HepG2 (cell line): ENCODE measurements around the gene BAG3. TPM values are rescaled to one million over a fixed set of nuclear protein-coding genes. Genes with fewer than 3 reads are reported as not detected.

Source experiments
- AGO2 ChIP-seq: fragments of 200-400 bp; formaldehyde crosslinking; optimal IDR thresholded peaks from 2 replicates; pipeline ENCODE3; 2017; ENCODE audit warnings: mild to moderate bottlenecking, low read depth, low read length, moderate library complexity
- AHDC1 ChIP-seq: sonication (generic); formaldehyde crosslinking; IDR thresholded peaks from 2 replicates; pipeline ENCODE4 v1.5.1; 2020; ENCODE audit warnings: mild to moderate bottlenecking, missing genetic modification reagents, borderline replicate concordance
- ATAD3A ChIP-seq: sonication (generic); formaldehyde crosslinking; IDR thresholded peaks from 2 replicates; pipeline ENCODE4 v1.4.0; 2020; ENCODE audit warnings: missing genetic modification reagents
- FLYWCH1 ChIP-seq: sonication (generic); formaldehyde crosslinking; IDR thresholded peaks from 2 replicates; pipeline ENCODE4 v1.8.1; 2023; ENCODE audit warnings: mild to moderate bottlenecking, missing genetic modification reagents
- FOXC1 ChIP-seq: sonication (generic); formaldehyde crosslinking; IDR thresholded peaks from 2 replicates; pipeline ENCODE4 v1.8.0; 2022; ENCODE audit warnings: mild to moderate bottlenecking, missing genetic modification reagents, borderline replicate concordance
- FOXK2 ChIP-seq: fragments of 450-650 bp; IDR thresholded peaks from 2 replicates; pipeline ENCODE4 v1.6.1; 2016
- HDAC2 ChIP-seq: sonication (generic); formaldehyde crosslinking; IDR thresholded peaks from 2 replicates; pipeline ENCODE4 v1.4.0; 2020; ENCODE audit warnings: missing genetic modification reagents
- IRX3 ChIP-seq: sonication (generic); formaldehyde crosslinking; IDR thresholded peaks from 2 replicates; pipeline ENCODE4 v1.8.1; 2023; ENCODE audit warnings: mild to moderate bottlenecking, low read depth, missing genetic modification reagents, borderline replicate concordance
- KAT8 ChIP-seq: IDR thresholded peaks from 2 replicates; pipeline ENCODE4 v1.6.1; 2016; ENCODE audit warnings: missing genetic modification reagents, missing compliant biosample characterization
- KDM5A ChIP-seq: fragments of 200-600 bp; sonication (generic); IDR thresholded peaks from 2 replicates; pipeline ENCODE4 v1.7.0; 2018; ENCODE audit warnings: antibody characterized with exemption, mild to moderate bottlenecking, low read length, borderline replicate concordance
- POLR2AphosphoS5 ChIP-seq: IDR thresholded peaks from 2 replicates; pipeline ENCODE4 v1.6.1; 2012; ENCODE audit warnings: low read depth, low read length
- PRDM15 ChIP-seq: sonication (generic); formaldehyde crosslinking; IDR thresholded peaks from 2 replicates; pipeline ENCODE4 v1.4.0; 2020; ENCODE audit warnings: missing genetic modification reagents
- PTBP1 ChIP-seq: fragments of 200-400 bp; formaldehyde crosslinking; IDR thresholded peaks from 2 replicates; pipeline ENCODE4 v1.6.1; 2018; ENCODE audit warnings: low read length, low read depth; ENCODE audit not compliant: poor library complexity, severe bottlenecking
- SALL1 ChIP-seq: sonication (generic); formaldehyde crosslinking; IDR thresholded peaks from 2 replicates; pipeline ENCODE4 v1.8.0; 2022; ENCODE audit warnings: mild to moderate bottlenecking, missing genetic modification reagents
- SIN3A ChIP-seq: IDR thresholded peaks from 2 replicates; pipeline ENCODE4 v1.6.1; 2011; ENCODE audit warnings: low read depth, mild to moderate bottlenecking, control low read depth, low read length, borderline replicate concordance
- SP2 ChIP-seq: sonication (generic); formaldehyde crosslinking; IDR thresholded peaks from 2 replicates; pipeline ENCODE4 v1.5.1; 2020; ENCODE audit warnings: mild to moderate bottlenecking, missing genetic modification reagents
- TARDBP ChIP-seq: sonication (generic); formaldehyde crosslinking; IDR thresholded peaks from 2 replicates; pipeline ENCODE4 v1.8.0; 2022; ENCODE audit warnings: mild to moderate bottlenecking, missing genetic modification reagents
- TBP ChIP-seq: sonication (generic); formaldehyde crosslinking; IDR thresholded peaks from 2 replicates; pipeline ENCODE4 v1.5.0; 2020; ENCODE audit warnings: missing genetic modification reagents
- ZFP41 ChIP-seq: sonication (generic); formaldehyde crosslinking; IDR thresholded peaks from 2 replicates; pipeline ENCODE4 v1.4.0; 2020; ENCODE audit warnings: mild to moderate bottlenecking, missing genetic modification reagents, borderline replicate concordance
- ZNF331 ChIP-seq: sonication (generic); formaldehyde crosslinking; IDR thresholded peaks from 2 replicates; pipeline ENCODE4 v1.4.0; 2020; ENCODE audit warnings: missing genetic modification reagents
- ZNF598 ChIP-seq: sonication (generic); formaldehyde crosslinking; IDR thresholded peaks from 2 replicates; pipeline ENCODE4 v1.5.1; 2020; ENCODE audit warnings: mild to moderate bottlenecking, missing genetic modification reagents, borderline replicate concordance
- ZNF724P ChIP-seq: sonication (generic); formaldehyde crosslinking; IDR thresholded peaks from 2 replicates; pipeline ENCODE4 v1.8.0; 2022; ENCODE audit warnings: missing genetic modification reagents, borderline replicate concordance
- polyA plus RNA-seq, 8 experiments: library from polyadenylated mRNA; depleted of rRNA in 3 of 8; stranded (reverse) in 7 of 8; unstranded in 1 of 8; fragments of >200 nt; fragmentation: Illumina TruSeq in 4 of 8; extraction: Trizol in 4 of 8; gene quantifications; 2 replicates each; pipeline versions ENCODE4 v1.2.1 to v1.2.3, GENCODE V29; 2011 to 2016; ENCODE audit warnings: low read depth in 4 of 8, missing spikeins in 1 of 8, mixed read lengths in 1 of 8; ENCODE audit not compliant: insufficient read depth in 1 of 8
- total RNA-seq, 5 experiments: library from RNA; depleted of rRNA; stranded (reverse); fragments of >200 nt; fragmentation: Illumina TruSeq; extraction: Trizol; gene quantifications; 2 replicates each; pipeline ENCODE4 v1.2.3, GENCODE V29; 2016; ENCODE audit warnings: low read depth in 1 of 5

BAG3 gene
- total and polyA plus RNA-seq, 2 of the 13 experiments (the other 11 are each of a cell fraction or from before 2014, with no cell fraction given), result 2.9 to 6.7 TPM

GRCh38 chr10:119725517-119725827 is 74.3 kb downstream of the BAG3 start (continued):
- TF ChIP-seq AGO2 (peak; percentile 82), ZNF331 (peak; percentile 36; the same call in 1 of the 2 replicates), ZNF724P (CRISPR knock-in tag) (no peak), KDM5A (no peak), AHDC1 (peak; percentile 55; the same call in 1 of the 2 replicates), FOXC1 (CRISPR knock-in tag) (no peak), TARDBP (CRISPR knock-in tag) (peak; percentile 67; the same call in 1 of the 2 replicates), SALL1 (CRISPR knock-in tag) (peak; percentile 60), TBP (CRISPR knock-in tag) (no peak), FOXK2 (no peak), ZNF598 (CRISPR knock-in tag) (peak; percentile 30; the same call in 1 of the 2 replicates), PTBP1 (peak; percentile 50), PRDM15 (CRISPR knock-in tag) (no peak), HDAC2 (CRISPR knock-in tag) (no peak), KAT8 (peak; percentile 85), SIN3A (peak; percentile 47; the same call in 1 of the 2 replicates), IRX3 (no peak), ZFP41 (CRISPR knock-in tag) (no peak), ATAD3A (CRISPR knock-in tag) (peak; percentile 60; the same call in 1 of the 2 replicates), POLR2AphosphoS5 (peak; percentile 92), SP2 (CRISPR knock-in tag) (peak; percentile 4; the same call in 1 of the 2 replicates), FLYWCH1 (CRISPR knock-in tag) (peak; percentile 74; the same call in 1 of the 2 replicates)
